Measurements from ENCODE around the gene RASL12.

DNA sequence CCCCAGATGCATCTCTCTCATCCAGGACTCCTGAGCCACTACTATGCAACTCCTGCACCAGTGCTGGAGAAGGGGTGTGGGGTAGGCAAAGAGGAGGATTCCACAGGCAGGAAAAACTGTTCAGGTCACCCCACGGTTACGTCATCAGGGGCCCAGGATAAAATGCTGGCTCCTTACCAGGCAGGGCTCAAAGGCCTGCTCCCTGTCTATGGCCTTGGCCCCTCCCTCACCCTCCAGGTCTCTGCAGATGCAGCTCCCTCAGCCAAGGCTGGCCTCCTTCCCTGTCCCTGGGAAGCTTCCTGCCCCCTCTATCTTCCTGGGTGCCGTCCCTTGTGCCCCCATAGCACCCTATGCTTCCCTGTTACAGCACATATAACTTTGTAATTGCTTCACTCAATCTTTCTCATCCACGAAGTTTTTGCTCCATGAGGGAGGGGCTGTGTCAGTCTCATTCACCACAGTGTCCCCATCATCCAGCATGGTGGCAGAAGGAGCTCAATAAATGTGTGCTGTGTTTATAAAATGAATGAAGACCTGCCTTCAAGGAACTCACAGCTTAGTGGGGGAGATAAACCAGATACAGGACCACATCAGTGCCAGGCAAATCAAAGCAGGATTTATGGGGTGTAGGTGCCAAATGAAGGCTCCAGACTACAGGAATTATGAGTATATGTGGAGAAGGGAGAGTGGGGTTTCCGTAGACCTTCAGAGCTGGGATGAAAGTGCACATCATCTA, 27.4 kb upstream of the RASL12 start:
- TF ChIP-seq PHF8 (IDR thresholded peaks at IDR 0.05; ENCODE audit: borderline replicate concordance, low read depth) (no peak), EHF (CRISPR knock-in tag; IDR thresholded peaks at IDR 0.05) (no peak), FOSL2 (IDR thresholded peaks at IDR 0.05) (no peak), FOSL2 (CRISPR knock-in tag; IDR thresholded peaks at IDR 0.05) (no peak), POLR2A (IDR thresholded peaks at IDR 0.05; ENCODE audit: low read length) (no peak), SMC3 (IDR thresholded peaks at IDR 0.05) (no peak), CHD4 (IDR thresholded peaks at IDR 0.05; ENCODE audit: borderline replicate concordance) (no peak), RFX5 (IDR thresholded peaks at IDR 0.05) (no peak)
- TF ChIP-seq, protein P1, sequence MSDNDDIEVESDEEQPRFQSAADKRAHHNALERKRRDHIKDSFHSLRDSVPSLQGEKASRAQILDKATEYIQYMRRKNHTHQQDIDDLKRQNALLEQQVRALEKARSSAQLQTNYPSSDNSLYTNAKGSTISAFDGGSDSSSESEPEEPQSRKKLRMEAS (IDR thresholded peaks at IDR 0.05) = no peak
- TF ChIP-seq, protein P2, sequence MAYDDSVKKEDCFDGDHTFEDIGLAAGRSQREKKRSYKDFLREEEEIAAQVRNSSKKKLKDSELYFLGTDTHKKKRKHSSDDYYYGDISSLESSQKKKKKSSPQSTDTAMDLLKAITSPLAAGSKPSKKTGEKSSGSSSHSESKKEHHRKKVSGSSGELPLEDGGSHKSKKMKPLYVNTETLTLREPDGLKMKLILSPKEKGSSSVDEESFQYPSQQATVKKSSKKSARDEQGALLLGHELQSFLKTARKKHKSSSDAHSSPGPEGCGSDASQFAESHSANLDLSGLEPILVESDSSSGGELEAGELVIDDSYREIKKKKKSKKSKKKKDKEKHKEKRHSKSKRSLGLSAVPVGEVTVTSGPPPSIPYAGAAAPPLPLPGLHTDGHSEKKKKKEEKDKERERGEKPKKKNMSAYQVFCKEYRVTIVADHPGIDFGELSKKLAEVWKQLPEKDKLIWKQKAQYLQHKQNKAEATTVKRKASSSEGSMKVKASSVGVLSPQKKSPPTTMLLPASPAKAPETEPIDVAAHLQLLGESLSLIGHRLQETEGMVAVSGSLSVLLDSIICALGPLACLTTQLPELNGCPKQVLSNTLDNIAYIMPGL (CRISPR knock-in tag; IDR thresholded peaks at IDR 0.05; ENCODE audit: borderline replicate concordance) = no peak
- TF ChIP-seq, protein P3, sequence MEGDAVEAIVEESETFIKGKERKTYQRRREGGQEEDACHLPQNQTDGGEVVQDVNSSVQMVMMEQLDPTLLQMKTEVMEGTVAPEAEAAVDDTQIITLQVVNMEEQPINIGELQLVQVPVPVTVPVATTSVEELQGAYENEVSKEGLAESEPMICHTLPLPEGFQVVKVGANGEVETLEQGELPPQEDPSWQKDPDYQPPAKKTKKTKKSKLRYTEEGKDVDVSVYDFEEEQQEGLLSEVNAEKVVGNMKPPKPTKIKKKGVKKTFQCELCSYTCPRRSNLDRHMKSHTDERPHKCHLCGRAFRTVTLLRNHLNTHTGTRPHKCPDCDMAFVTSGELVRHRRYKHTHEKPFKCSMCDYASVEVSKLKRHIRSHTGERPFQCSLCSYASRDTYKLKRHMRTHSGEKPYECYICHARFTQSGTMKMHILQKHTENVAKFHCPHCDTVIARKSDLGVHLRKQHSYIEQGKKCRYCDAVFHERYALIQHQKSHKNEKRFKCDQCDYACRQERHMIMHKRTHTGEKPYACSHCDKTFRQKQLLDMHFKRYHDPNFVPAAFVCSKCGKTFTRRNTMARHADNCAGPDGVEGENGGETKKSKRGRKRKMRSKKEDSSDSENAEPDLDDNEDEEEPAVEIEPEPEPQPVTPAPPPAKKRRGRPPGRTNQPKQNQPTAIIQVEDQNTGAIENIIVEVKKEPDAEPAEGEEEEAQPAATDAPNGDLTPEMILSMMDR (IDR thresholded peaks at IDR 0.05) = no peak
- TF ChIP-seq, protein P4, sequence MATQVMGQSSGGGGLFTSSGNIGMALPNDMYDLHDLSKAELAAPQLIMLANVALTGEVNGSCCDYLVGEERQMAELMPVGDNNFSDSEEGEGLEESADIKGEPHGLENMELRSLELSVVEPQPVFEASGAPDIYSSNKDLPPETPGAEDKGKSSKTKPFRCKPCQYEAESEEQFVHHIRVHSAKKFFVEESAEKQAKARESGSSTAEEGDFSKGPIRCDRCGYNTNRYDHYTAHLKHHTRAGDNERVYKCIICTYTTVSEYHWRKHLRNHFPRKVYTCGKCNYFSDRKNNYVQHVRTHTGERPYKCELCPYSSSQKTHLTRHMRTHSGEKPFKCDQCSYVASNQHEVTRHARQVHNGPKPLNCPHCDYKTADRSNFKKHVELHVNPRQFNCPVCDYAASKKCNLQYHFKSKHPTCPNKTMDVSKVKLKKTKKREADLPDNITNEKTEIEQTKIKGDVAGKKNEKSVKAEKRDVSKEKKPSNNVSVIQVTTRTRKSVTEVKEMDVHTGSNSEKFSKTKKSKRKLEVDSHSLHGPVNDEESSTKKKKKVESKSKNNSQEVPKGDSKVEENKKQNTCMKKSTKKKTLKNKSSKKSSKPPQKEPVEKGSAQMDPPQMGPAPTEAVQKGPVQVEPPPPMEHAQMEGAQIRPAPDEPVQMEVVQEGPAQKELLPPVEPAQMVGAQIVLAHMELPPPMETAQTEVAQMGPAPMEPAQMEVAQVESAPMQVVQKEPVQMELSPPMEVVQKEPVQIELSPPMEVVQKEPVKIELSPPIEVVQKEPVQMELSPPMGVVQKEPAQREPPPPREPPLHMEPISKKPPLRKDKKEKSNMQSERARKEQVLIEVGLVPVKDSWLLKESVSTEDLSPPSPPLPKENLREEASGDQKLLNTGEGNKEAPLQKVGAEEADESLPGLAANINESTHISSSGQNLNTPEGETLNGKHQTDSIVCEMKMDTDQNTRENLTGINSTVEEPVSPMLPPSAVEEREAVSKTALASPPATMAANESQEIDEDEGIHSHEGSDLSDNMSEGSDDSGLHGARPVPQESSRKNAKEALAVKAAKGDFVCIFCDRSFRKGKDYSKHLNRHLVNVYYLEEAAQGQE (IDR thresholded peaks at IDR 0.05) = no peak
